A204.1 (cell line): ENCODE results near the gene UVRAG.

Experiments
- FAIRE-seq: peaks from 2 replicates; lab custom pipeline; 2012; peaks lifted over from hg19 to GRCh38; lab: Jason Lieb, UNC

UVRAG gene

DNA sequence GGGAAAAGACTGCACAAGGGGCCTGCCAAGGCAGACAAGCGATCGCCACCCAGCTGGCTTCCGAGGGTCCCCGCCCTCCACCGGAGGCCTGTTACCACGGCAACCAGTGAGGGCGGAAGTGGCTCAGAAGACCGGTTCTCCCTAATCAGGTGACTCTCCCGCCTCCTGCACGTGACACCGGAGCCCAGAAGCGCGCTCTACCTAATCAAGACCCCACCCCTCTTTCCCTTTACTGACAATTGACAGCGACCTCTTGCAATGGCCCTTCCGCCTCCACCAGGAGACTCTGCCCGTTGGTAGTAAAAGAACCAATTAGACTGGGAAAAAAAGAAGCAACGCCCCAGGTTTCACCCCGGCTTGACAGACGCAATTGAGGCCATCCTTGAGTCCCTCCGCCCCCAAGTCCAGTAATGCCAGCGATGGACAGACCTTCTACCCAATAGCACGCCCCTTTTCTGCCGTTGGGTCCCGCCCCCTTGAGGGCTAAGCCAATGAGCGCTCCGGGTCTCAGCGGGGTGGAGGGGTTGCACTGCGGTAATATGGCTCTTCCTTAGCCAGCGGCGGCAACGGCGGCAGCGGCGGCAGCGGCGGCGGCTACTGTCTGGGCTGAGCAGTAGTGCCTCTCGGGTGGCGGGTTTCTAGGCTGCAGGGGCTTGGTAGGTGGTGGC lies at the start of gene UVRAG:
Gene UVRAG (plus strand): TSS at position 534 of the 668 bp plus-strand sequence. CDS start 198 bp downstream, outside the sequence.
- FAIRE-seq: peak; percentile 97

GRCh38 chr11:75766443-75767227 lies 48.4 kb upstream of the UVRAG start:
- no peak for FAIRE-seq

DNA sequence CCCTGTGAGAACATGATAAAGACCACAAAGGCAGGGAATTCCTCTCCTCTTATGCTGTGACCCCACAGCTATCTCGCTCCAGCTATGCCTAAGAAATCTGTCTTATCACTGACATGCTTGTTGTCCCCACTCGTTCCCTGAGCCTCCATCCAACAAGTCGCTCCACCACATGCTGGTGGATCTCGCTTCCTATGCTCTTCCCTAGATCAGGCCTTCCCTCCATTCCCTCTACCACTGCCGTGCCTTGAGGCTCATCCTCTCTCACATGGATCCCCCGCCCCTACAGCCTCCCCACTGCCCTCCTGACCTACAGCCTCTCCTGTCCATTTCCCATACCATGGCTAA lies 47.8 kb upstream of the UVRAG start:
- no peak for FAIRE-seq

- FAIRE-seq: no peak
Measured at GRCh38 chr11:75767793-75768111, 47.3 kb upstream of the UVRAG start.

DNA sequence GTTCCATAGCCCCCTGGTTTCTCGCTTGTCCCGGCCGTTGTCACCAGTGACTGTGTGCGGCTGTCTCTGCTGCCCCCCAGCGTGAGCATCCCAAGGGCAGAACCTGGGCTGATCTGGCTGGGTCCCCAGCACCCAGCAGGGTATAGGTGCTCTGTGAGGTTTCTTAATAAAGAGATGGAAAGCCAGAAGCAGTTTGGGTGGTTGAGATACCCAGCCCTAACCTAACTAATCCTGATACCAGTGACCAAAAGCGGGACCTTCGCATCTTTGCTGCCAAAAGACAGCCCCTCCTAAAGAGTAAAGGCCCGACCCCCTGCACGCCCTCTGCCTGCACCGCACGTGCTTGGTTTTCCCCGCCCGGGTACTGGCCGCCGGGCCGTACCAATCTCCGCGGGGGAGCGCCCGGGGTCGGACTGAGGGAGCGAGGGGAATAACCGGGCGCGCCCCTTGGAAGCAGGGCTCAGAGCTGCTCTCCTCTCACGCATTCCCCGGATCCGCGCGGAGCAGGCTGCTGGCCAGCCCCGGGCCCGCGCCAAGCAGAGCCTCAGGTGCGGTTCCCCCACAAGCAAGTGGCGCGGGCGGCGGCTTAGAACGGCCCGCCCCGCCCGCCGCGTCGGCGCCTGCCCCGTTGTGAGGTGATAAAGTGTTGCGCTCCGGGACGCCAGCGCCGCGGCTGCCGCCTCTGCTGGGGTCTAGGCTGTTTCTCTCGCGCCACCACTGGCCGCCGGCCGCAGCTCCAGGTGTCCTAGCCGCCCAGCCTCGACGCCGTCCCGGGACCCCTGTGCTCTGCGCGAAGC lies 46.7 kb upstream of the UVRAG start, which contains the start of gene DGAT2:
Gene DGAT2 (plus strand): TSS at position 667 of the 797 bp plus-strand sequence. CDS start 214 bp downstream, outside the sequence.
- no peak for FAIRE-seq

GRCh38 chr11:75768909-75769771 lies 45.9 kb upstream of the UVRAG start:
- FAIRE-seq: no peak

DNA sequence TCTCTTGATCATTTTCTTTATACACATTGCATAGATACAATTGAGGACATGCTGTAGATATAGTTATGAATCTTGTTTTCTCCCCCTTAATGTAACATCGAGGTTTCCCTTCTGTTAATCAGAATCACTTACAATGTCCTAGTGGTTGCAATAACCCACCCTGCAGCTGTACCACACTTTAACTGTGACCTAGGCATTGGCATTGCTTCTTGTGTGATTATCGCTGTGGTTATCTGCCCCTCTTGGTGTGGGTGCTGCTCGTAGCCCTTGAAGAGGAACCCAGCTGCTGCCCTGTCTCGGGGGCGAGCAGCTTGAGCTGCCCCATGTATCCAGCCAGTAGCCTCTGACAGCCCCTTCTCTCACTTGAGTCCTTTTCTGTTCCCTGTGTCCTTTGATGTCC lies 44.9 kb upstream of the UVRAG start:
- FAIRE-seq: no peak

- FAIRE-seq: no peak
Measured at GRCh38 chr11:75771646-75772410, 43.2 kb upstream of the UVRAG start.

DNA sequence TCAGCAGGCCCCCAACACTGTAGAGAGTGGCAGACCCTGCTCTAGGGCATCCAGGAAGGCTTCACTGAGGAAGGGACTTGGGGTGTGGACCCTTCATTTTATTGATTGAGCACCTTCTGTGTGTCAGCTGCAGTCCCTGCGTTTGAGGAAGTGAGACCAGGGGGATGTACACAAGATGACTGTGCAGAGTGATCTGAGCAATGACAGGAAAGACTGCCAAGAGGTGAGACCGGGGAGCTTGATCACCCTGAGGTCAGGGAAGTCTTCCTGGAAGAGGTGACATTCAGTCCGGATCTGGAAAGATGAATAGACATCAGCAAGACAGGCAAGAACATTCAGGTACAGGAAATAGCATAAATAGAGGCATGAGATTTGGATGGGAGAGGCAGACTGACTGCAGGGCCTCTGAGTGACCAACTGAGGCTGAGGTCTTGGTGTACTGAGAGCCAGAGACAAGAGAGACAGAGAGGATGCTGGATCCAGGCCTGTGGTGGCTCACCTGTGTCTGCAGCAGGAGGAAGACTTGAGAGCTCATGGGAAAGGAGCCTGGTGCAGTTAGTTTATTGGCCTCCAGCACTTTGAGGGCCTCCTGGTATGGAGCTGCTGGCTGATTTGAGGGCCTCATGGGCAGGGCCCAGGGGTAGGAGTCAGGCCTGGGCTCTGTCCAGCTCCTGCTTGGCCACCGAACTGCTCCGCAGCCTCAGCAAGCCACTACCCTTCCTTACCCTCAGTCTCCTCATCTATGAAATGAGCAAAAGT lies 41.2 kb upstream of the UVRAG start:
- FAIRE-seq: no peak

DNA sequence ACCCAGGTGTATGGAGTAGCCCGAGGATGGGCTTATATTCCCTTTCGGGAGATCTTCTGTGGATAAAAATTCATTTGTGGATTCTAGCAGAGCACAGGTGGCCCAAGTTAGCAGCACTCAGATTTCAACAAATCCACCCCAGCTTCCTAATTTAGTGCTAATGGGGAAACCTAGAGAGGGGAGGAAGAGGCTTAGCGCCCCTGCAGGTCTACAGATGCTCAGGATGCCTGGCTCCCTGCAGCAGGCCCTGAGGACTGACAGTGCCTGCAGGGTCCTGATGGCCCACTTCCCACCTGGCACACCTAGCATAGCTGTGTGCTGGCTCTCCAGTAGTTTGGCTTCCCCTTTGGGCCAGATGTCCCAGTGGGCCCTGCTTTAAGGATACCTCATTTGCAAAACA lies 40.0 kb upstream of the UVRAG start:
- FAIRE-seq: no peak

- no peak for FAIRE-seq
Measured at GRCh38 chr11:75776546-75776945, 38.5 kb upstream of the UVRAG start.

DNA sequence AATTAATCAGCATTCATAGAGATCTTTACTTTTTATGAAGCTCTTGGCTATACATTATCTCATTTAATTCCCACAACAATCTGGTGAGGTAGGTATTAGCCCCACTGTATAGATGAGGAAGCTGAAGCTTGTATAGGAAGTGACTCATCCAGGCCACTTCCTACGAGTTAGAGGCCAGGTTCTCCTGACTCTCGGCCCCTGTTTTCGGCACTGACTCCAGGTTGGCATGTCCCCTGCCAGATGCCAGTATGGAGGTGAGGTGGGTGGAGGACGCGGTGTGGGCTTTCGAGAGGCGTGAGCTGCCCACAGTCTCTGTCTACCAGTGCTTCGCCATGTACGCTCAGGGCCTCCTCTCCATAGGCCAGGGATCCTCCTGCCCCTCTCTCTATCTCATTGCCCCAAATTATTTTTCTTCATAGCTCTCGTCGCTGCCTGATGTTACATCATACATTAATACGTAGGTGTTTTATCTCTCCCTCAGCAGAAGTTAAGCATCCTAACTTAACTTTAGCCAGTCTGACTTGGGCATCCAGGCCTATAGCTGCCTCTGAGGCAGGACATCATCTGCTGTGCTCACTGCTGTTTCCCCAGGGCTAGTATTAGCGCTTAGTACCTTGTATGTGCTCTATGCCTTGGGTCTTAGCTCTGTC lies 37.4 kb upstream of the UVRAG start:
- FAIRE-seq: no peak

DNA sequence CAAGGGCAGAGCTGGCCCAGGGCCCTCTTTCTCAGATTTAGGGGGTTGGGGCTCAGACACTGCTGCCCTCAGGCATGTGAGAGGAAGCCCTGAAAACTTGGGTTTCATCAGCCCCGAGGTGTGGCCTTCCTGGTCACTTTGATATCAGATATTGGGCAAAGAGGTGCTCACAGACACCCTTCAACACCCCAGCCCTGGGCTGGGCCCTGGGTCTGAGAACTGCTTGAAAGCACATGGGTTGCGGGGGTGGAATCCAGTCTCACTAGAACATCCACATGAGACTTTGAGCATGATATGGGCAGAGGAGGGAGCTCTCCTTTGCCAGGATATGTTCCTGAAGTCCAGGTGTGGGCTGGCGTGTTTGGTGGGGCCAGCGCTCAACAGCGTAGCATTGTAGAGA lies 36.0 kb upstream of the UVRAG start:
- FAIRE-seq: no peak

- no peak for FAIRE-seq
Measured at GRCh38 chr11:75779960-75780359, 35.0 kb upstream of the UVRAG start.

DNA sequence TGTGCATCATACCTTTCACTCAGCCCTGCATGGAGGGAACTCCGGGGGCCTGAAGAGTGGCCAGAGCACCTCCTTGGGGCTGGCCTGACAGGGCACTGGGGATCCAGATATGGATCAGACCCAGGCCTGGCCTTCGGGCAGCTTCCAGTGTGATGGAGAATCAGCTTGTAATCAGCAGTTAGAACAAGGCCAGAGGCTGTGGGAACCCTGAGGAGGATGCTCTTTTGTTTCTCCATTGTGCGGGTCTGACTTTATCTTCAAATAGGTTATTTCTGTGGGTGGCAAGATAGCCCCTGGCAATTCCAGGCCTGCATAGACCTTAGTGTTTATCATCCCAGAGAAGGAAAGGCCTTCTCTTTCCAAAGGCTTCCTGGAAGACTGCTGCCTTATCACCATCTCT lies 34.1 kb upstream of the UVRAG start:
- no peak for FAIRE-seq

- no peak for FAIRE-seq
Measured at GRCh38 chr11:75781296-75781695, 33.7 kb upstream of the UVRAG start.

- FAIRE-seq: no peak
Measured at GRCh38 chr11:75781831-75782230, 33.2 kb upstream of the UVRAG start.

- no peak for FAIRE-seq
Measured at GRCh38 chr11:75782540-75783263, 32.3 kb upstream of the UVRAG start.

DNA sequence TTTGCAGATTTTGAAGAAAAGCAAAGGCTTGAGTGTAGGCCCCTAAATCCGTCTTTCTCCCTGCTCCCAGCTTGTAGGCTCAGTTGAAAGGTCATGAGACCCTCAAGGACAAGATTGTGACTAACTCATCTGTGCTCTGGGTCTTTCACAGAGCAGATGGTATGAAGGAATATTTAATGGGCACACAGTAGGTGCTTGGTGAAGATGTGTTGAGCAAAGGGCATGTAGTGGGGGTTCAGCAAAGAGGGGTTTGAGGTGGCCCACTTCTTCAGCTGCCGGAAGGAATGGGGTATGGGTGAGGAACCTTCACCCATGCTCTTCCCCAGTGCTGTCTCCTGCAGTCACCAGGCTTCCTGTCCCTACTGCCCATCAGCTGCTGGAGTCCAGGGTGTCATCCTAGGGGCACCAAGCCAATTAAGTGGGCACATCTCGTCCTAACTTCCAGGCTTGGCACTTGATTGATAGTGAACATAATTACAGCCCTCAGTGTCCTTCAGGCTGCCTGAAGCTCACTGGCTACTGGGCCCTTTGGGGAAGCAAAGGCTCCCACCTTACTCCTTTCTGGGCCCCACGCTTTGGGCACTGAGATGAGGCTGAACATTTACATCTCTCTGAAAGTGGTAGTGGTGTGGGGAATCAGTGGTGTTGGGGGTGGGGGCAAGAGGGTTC lies 31.5 kb upstream of the UVRAG start:
- no peak for FAIRE-seq
